GM23338 (cell line): ENCODE measurements around the gene CSNK1A1L. TPM values are rescaled to one million over a fixed set of nuclear protein-coding genes. Genes with fewer than 3 reads are reported as not detected.

Source experiments
- ATAC-seq: fragments of 200-7000 bp; cut with Tn5 transposase; 3 replicates; pipeline ENCODE4 v1.9.1; 2020
- DNase-seq: peaks from one replicate; pipeline ENCODE4 v3.0.0-alpha.2; 2015; ENCODE audit warnings: low spot score
- H2AFZ ChIP-seq: fragments of 200-600 bp; sonication (generic); 2 replicates; pipeline ENCODE4 v1.8.0; 2016; ENCODE audit warnings: antibody characterized with exemption, mild to moderate bottlenecking, moderate library complexity
- H3F3A ChIP-seq: fragments of 200-600 bp; sonication (generic); replicated peaks from 2 replicates; pipeline ENCODE4 v1.8.0; 2017; ENCODE audit warnings: antibody characterized with exemption, mixed run types, low read depth
- H3K27ac ChIP-seq: fragments of 200-600 bp; sonication (generic); 2 replicates; pipeline ENCODE4 v1.6.1; 2016; ENCODE audit warnings: low read depth
- H3K27me3 ChIP-seq: fragments of 200-600 bp; sonication (generic); 2 replicates; pipeline ENCODE4 v1.8.0; 2016; ENCODE audit warnings: mild to moderate bottlenecking, mixed run types, moderate library complexity; ENCODE audit not compliant: insufficient read depth
- H3K36me3 ChIP-seq: fragments of 200-600 bp; sonication (generic); 2 replicates; pipeline ENCODE4 v1.8.0; 2016; ENCODE audit warnings: mild to moderate bottlenecking; ENCODE audit not compliant: insufficient read depth
- H3K4me1 ChIP-seq: fragments of 200-600 bp; sonication (generic); 2 replicates; pipeline ENCODE4 v1.8.0; 2016; ENCODE audit warnings: mild to moderate bottlenecking, moderate library complexity; ENCODE audit not compliant: insufficient read depth
- H3K4me2 ChIP-seq: fragments of 200-600 bp; sonication (generic); 2 replicates; pipeline ENCODE4 v1.7.1; 2017; ENCODE audit warnings: mixed run types
- H3K4me3 ChIP-seq: fragments of 200-600 bp; sonication (generic); 2 replicates; pipeline ENCODE4 v1.6.1; 2016; ENCODE audit warnings: mixed run types
- H3K79me2 ChIP-seq: fragments of 200-600 bp; sonication (generic); replicated peaks from 2 replicates; pipeline ENCODE4 v1.8.0; 2017; ENCODE audit warnings: mild to moderate bottlenecking; ENCODE audit not compliant: insufficient read depth
- H3K9me2 ChIP-seq: fragments of 200-600 bp; sonication (generic); 2 replicates; pipeline ENCODE4 v1.8.0; 2017; ENCODE audit not compliant: insufficient read depth
- H4K20me1 ChIP-seq: fragments of 200-600 bp; sonication (generic); replicated peaks from 2 replicates; pipeline ENCODE4 v1.8.0; 2017; ENCODE audit warnings: mild to moderate bottlenecking; ENCODE audit not compliant: insufficient read depth
- H3K27ac Mint-ChIP-seq: 2 replicates; pipeline ENCODE4 v1.8.0; 2020; ENCODE audit warnings: inconsistent platforms, mild to moderate bottlenecking, moderate library complexity, mixed read lengths
- H3K27me3 Mint-ChIP-seq: 3 replicates; pipeline ENCODE4 v1.8.0; 2022; ENCODE audit warnings: low read depth, mild to moderate bottlenecking, moderate library complexity, mixed read lengths, inconsistent platforms; ENCODE audit not compliant: insufficient read depth, poor library complexity
- H3K36me3 Mint-ChIP-seq: 3 replicates; pipeline ENCODE4 v1.8.0; 2021; ENCODE audit warnings: low read depth, mild to moderate bottlenecking, inconsistent platforms, moderate library complexity, mixed read lengths
- H3K4me1 Mint-ChIP-seq: 3 replicates; pipeline ENCODE4 v1.8.0; 2020; ENCODE audit warnings: mild to moderate bottlenecking, inconsistent platforms, mixed read lengths
- H3K4me3 Mint-ChIP-seq: 3 replicates; pipeline ENCODE4 v1.8.0; 2021; ENCODE audit warnings: moderate library complexity, mild to moderate bottlenecking, inconsistent platforms, mixed read lengths
- H3K9me3 Mint-ChIP-seq: 3 replicates; pipeline ENCODE4 v1.8.0; 2020; ENCODE audit warnings: moderate library complexity, mild to moderate bottlenecking, inconsistent platforms, mixed read lengths
- EZH2 ChIP-seq: fragments of 200-600 bp; sonication (generic); IDR thresholded peaks from one replicate; pipeline ENCODE4 v1.8.0; 2017; ENCODE audit warnings: antibody characterized with exemption, mild to moderate bottlenecking, low read depth; ENCODE audit not compliant: unreplicated experiment
- EZH2phosphoT487 ChIP-seq: fragments of 200-600 bp; sonication (generic); IDR thresholded peaks from one replicate; pipeline ENCODE4 v1.8.1; 2018; ENCODE audit warnings: antibody characterized with exemption; ENCODE audit not compliant: unreplicated experiment
- NANOG ChIP-seq: IDR thresholded peaks from 2 replicates; pipeline ENCODE4 v1.6.1; 2016; ENCODE audit warnings: antibody characterized with exemption, borderline replicate concordance
- POLR2AphosphoS5 ChIP-seq: IDR thresholded peaks from 2 replicates; pipeline ENCODE4 v1.6.1; 2016; ENCODE audit warnings: antibody characterized with exemption, low read depth
- STAT1 ChIP-seq: IDR thresholded peaks from one replicate; pipeline ENCODE4 v1.6.1; 2016; ENCODE audit warnings: antibody characterized with exemption; ENCODE audit not compliant: unreplicated experiment
- ZNF114 ChIP-seq: fragments of 250-450 bp; sonication (Bioruptor Pico); IDR thresholded peaks from 2 replicates; pipeline ENCODE4 v1.5.0; 2020; ENCODE audit warnings: mild to moderate bottlenecking, moderate library complexity
- polyA plus RNA-seq: library from polyadenylated mRNA; unstranded; fragments of >200 nt; fragmentation: Nextera tagmentation; extraction: Ambion mirVana; gene quantifications from 2 replicates; pipeline ENCODE4 v1.2.1, GENCODE V29; 2016
- total RNA-seq: library from RNA; depleted of rRNA; stranded (reverse); fragments of >200 nt; shearing (Covaris generic); gene quantifications from 2 replicates; pipeline ENCODE4 v1.2.3, GENCODE V29; 2014
- TF ChIP-seq, protein P1 (sequence below): fragments of 250-450 bp; sonication (Bioruptor Pico); IDR thresholded peaks from 2 replicates; pipeline ENCODE4 v1.5.0; 2020; ENCODE audit warnings: mild to moderate bottlenecking, moderate library complexity
- TF ChIP-seq, protein P2 (sequence below), 2 experiments: fragments of 200-600 bp in 1 of 2; sonication (generic) in 1 of 2; conservative IDR thresholded peaks; 2 replicates each; pipeline versions ENCODE4 v1.5.1 to v1.6.1; 2016 to 2017; ENCODE audit warnings: antibody characterized with exemption in 2 of 2, low read depth in 2 of 2, mild to moderate bottlenecking in 2 of 2, moderate library complexity in 1 of 2
- TF ChIP-seq, protein P3 (sequence below): IDR thresholded peaks from 2 replicates; pipeline ENCODE4 v1.6.1; 2016; ENCODE audit warnings: antibody characterized with exemption

CSNK1A1L gene
- total and polyA plus RNA-seq, 2 experiments from 2014 or later, result not detected

DNA sequence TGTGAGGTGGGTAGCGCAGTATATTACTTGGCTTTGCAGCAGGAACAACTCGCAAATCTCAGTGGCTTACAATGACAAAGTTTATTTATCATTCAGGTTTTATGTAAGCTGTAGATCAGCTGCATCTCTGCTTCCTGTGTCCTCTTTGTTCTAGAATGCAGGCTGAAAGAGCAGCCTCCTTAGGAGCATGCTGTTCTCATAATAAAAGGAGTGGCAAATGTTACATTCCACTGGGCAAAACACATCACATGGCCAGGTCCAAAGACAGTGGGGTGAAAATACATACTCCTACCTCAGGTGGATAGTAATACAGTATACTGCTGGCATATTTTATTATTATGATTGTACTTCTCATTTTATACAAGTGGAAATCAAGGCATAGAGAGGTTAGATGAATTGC, 1.2 kb upstream of the CSNK1A1L start (continued):
- TF ChIP-seq, protein P1, sequence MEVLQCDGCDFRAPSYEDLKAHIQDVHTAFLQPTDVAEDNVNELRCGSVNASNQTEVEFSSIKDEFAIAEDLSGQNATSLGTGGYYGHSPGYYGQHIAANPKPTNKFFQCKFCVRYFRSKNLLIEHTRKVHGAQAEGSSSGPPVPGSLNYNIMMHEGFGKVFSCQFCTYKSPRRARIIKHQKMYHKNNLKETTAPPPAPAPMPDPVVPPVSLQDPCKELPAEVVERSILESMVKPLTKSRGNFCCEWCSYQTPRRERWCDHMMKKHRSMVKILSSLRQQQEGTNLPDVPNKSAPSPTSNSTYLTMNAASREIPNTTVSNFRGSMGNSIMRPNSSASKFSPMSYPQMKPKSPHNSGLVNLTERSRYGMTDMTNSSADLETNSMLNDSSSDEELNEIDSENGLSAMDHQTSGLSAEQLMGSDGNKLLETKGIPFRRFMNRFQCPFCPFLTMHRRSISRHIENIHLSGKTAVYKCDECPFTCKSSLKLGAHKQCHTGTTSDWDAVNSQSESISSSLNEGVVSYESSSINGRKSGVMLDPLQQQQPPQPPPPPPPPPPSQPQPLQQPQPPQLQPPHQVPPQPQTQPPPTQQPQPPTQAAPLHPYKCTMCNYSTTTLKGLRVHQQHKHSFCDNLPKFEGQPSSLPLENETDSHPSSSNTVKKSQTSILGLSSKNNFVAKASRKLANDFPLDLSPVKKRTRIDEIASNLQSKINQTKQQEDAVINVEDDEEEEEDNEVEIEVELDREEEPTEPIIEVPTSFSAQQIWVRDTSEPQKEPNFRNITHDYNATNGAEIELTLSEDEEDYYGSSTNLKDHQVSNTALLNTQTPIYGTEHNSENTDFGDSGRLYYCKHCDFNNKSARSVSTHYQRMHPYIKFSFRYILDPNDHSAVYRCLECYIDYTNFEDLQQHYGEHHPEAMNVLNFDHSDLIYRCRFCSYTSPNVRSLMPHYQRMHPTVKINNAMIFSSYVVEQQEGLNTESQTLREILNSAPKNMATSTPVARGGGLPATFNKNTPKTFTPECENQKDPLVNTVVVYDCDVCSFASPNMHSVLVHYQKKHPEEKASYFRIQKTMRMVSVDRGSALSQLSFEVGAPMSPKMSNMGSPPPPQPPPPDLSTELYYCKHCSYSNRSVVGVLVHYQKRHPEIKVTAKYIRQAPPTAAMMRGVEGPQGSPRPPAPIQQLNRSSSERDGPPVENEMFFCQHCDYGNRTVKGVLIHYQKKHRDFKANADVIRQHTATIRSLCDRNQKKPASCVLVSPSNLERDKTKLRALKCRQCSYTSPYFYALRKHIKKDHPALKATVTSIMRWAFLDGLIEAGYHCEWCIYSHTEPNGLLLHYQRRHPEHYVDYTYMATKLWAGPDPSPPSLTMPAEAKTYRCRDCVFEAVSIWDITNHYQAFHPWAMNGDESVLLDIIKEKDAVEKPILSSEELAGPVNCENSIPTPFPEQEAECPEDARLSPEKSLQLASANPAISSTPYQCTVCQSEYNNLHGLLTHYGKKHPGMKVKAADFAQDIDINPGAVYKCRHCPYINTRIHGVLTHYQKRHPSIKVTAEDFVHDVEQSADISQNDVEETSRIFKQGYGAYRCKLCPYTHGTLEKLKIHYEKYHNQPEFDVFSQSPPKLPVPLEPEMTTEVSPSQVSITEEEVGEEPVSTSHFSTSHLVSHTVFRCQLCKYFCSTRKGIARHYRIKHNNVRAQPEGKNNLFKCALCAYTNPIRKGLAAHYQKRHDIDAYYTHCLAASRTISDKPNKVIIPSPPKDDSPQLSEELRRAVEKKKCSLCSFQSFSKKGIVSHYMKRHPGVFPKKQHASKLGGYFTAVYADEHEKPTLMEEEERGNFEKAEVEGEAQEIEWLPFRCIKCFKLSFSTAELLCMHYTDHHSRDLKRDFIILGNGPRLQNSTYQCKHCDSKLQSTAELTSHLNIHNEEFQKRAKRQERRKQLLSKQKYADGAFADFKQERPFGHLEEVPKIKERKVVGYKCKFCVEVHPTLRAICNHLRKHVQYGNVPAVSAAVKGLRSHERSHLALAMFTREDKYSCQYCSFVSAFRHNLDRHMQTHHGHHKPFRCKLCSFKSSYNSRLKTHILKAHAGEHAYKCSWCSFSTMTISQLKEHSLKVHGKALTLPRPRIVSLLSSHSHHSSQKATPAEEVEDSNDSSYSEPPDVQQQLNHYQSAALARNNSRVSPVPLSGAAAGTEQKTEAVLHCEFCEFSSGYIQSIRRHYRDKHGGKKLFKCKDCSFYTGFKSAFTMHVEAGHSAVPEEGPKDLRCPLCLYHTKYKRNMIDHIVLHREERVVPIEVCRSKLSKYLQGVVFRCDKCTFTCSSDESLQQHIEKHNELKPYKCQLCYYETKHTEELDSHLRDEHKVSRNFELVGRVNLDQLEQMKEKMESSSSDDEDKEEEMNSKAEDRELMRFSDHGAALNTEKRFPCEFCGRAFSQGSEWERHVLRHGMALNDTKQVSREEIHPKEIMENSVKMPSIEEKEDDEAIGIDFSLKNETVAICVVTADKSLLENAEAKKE (CRISPR knock-in tag), result no peak
- TF ChIP-seq ZNF114 (CRISPR knock-in tag), result no peak
- TF ChIP-seq NANOG, result no peak
- no peak for TF ChIP-seq EZH2
- no peak for TF ChIP-seq STAT1

DNA sequence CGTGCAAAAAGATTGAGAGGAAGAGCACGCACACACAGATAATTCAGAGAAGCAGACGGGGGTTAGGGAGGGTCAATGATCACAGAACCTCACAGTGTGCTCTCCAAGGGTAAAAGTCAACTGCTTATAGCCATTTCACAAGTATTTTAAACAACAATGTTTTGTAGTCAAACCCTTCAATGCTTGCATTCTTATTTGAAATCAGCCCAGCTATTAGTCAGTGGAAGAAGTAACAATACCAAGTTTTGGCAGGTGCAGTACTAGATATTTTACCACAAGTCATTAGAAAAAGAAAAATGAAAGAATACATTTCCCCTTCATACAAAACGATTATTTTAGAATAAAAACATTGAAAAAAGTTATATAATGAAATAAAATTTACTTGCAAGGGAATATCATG, 2.6 kb downstream of the CSNK1A1L start:
- DNase-seq (no peak), ATAC-seq (no peak)
- Mint-ChIP-seq H3K27ac (no peak overlapping the region), H3K27me3 (peaks cover 5% of the 10 kb centered on the region), H3K4me1 (peaks cover 24% of the 10 kb centered on the region), H3K4me3 (no peak overlapping the region), H3K36me3 (no peaks in the 10 kb centered on the region; the same call in 2 of the 3 replicates), H3K9me3 (no peaks in the 10 kb centered on the region)
- Histone ChIP-seq H3K9me2 (peaks cover 4% of the 10 kb centered on the region; the same call in 1 of the 2 replicates), H2AFZ (no peak overlapping the region), H3K79me2 (no peaks in the 10 kb centered on the region), H3K4me3 (no peak overlapping the region), H3K4me1 (peaks cover 5% of the 10 kb centered on the region; the same call in 1 of the 2 replicates), H3K4me2 (no peak overlapping the region), H3K36me3 (no peaks in the 10 kb centered on the region), H4K20me1 (no peaks in the 10 kb centered on the region), H3F3A (no peaks in the 10 kb centered on the region), H3K27me3 (no peaks in the 10 kb centered on the region), H3K27ac (no peak overlapping the region)
- TF ChIP-seq EZH2phosphoT487 (no peak), POLR2AphosphoS5 (no peak)
- TF ChIP-seq, protein P2, sequence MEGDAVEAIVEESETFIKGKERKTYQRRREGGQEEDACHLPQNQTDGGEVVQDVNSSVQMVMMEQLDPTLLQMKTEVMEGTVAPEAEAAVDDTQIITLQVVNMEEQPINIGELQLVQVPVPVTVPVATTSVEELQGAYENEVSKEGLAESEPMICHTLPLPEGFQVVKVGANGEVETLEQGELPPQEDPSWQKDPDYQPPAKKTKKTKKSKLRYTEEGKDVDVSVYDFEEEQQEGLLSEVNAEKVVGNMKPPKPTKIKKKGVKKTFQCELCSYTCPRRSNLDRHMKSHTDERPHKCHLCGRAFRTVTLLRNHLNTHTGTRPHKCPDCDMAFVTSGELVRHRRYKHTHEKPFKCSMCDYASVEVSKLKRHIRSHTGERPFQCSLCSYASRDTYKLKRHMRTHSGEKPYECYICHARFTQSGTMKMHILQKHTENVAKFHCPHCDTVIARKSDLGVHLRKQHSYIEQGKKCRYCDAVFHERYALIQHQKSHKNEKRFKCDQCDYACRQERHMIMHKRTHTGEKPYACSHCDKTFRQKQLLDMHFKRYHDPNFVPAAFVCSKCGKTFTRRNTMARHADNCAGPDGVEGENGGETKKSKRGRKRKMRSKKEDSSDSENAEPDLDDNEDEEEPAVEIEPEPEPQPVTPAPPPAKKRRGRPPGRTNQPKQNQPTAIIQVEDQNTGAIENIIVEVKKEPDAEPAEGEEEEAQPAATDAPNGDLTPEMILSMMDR (conservative IDR thresholded peaks at IDR 0.05; ENCODE audit: low read depth in 2 of 2), result no peak
- TF ChIP-seq, protein P3, sequence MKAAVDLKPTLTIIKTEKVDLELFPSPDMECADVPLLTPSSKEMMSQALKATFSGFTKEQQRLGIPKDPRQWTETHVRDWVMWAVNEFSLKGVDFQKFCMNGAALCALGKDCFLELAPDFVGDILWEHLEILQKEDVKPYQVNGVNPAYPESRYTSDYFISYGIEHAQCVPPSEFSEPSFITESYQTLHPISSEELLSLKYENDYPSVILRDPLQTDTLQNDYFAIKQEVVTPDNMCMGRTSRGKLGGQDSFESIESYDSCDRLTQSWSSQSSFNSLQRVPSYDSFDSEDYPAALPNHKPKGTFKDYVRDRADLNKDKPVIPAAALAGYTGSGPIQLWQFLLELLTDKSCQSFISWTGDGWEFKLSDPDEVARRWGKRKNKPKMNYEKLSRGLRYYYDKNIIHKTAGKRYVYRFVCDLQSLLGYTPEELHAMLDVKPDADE, result no peak
